Measurements from ENCODE around the gene TXLNG. TPM values are rescaled to one million over a fixed set of nuclear protein-coding genes. Genes with fewer than 3 reads are reported as not detected.

Gene TXLNG
- total and polyA plus RNA-seq, 2 of the 13 experiments (the other 11 are each of a cell fraction or from before 2014, with no cell fraction given), result 13.1 to 15.5 TPM

DNA sequence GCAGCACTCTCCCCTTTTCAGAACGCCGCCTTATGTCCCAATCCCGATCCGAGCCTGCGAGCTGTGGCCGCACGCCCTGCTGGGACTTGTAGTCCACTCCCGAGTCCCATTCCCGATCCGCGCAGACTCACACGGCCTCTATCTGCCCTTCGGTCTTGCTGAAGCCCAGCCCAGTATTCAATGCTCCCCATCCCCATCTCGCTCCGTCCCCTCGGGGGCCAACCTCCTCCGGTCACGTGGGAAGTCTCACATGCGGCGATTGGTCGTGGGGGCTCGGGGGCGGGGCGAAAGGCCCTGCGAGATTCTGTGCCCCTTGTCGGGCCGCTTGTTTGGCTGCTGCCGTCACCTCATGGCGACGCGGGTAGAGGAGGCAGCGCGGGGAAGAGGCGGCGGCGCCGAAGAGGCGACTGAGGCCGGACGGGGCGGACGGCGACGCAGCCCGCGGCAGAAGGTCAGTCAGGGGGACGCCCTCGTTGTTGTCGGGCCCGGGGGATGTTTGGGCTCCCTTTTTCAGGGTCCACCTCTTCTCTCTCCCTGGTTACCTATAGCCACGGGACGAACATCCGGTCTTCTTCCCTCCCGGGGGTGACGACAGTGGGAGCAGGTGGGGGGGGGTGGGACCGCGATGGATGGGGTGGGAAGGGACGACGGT lies at the start of gene TXLNG (continued):
- TF ChIP-seq, protein P1, sequence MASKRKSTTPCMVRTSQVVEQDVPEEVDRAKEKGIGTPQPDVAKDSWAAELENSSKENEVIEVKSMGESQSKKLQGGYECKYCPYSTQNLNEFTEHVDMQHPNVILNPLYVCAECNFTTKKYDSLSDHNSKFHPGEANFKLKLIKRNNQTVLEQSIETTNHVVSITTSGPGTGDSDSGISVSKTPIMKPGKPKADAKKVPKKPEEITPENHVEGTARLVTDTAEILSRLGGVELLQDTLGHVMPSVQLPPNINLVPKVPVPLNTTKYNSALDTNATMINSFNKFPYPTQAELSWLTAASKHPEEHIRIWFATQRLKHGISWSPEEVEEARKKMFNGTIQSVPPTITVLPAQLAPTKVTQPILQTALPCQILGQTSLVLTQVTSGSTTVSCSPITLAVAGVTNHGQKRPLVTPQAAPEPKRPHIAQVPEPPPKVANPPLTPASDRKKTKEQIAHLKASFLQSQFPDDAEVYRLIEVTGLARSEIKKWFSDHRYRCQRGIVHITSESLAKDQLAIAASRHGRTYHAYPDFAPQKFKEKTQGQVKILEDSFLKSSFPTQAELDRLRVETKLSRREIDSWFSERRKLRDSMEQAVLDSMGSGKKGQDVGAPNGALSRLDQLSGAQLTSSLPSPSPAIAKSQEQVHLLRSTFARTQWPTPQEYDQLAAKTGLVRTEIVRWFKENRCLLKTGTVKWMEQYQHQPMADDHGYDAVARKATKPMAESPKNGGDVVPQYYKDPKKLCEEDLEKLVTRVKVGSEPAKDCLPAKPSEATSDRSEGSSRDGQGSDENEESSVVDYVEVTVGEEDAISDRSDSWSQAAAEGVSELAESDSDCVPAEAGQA (IDR thresholded peaks at IDR 0.05; ENCODE audit: low read depth), result 0 out of 2 replicates have a peak, but pooled peaks have one; percentile 39
- TF ChIP-seq, protein P1 (CRISPR knock-in tag; IDR thresholded peaks at IDR 0.05; ENCODE audit: borderline replicate concordance), result no peak
- TF ChIP-seq, protein P2, sequence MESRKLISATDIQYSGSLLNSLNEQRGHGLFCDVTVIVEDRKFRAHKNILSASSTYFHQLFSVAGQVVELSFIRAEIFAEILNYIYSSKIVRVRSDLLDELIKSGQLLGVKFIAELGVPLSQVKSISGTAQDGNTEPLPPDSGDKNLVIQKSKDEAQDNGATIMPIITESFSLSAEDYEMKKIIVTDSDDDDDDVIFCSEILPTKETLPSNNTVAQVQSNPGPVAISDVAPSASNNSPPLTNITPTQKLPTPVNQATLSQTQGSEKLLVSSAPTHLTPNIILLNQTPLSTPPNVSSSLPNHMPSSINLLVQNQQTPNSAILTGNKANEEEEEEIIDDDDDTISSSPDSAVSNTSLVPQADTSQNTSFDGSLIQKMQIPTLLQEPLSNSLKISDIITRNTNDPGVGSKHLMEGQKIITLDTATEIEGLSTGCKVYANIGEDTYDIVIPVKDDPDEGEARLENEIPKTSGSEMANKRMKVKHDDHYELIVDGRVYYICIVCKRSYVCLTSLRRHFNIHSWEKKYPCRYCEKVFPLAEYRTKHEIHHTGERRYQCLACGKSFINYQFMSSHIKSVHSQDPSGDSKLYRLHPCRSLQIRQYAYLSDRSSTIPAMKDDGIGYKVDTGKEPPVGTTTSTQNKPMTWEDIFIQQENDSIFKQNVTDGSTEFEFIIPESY (CRISPR knock-in tag; IDR thresholded peaks at IDR 0.05), result no peak
- TF ChIP-seq YEATS4 (CRISPR knock-in tag; IDR thresholded peaks at IDR 0.05; ENCODE audit: borderline replicate concordance) (no peak), ZNF292 (CRISPR knock-in tag; IDR thresholded peaks at IDR 0.05; ENCODE audit: borderline replicate concordance, low read depth) (no peak), ZNF792 (CRISPR knock-in tag; IDR thresholded peaks at IDR 0.05) (no peak), POLR2AphosphoS5 (IDR thresholded peaks at IDR 0.05; ENCODE audit: low read depth, low read length) (peak; percentile 75), ZFY (CRISPR knock-in tag; IDR thresholded peaks at IDR 0.05) (peak; percentile 50; the same call in 1 of the 2 replicates), KMT2B (CRISPR knock-in tag; IDR thresholded peaks at IDR 0.05) (peak; percentile 48), FOXA3 (CRISPR knock-in tag; IDR thresholded peaks at IDR 0.05) (0 out of 2 replicates have a peak, but pooled peaks have one; percentile 12), KDM2A (CRISPR knock-in tag; IDR thresholded peaks at IDR 0.05; ENCODE audit: borderline replicate concordance, low read depth) (peak; percentile 74; the same call in 1 of the 2 replicates), ZNF143 (CRISPR knock-in tag; IDR thresholded peaks at IDR 0.05) (peak; percentile 92), ATF7-NPFF (CRISPR knock-in tag; IDR thresholded peaks at IDR 0.05; ENCODE audit: low read depth) (peak; percentile 13; the same call in 1 of the 2 replicates), CEBPG (CRISPR knock-in tag; IDR thresholded peaks at IDR 0.05) (peak; percentile 62), ZKSCAN5 (CRISPR knock-in tag; IDR thresholded peaks at IDR 0.05) (no peak)
- TF ChIP-seq, protein P3, sequence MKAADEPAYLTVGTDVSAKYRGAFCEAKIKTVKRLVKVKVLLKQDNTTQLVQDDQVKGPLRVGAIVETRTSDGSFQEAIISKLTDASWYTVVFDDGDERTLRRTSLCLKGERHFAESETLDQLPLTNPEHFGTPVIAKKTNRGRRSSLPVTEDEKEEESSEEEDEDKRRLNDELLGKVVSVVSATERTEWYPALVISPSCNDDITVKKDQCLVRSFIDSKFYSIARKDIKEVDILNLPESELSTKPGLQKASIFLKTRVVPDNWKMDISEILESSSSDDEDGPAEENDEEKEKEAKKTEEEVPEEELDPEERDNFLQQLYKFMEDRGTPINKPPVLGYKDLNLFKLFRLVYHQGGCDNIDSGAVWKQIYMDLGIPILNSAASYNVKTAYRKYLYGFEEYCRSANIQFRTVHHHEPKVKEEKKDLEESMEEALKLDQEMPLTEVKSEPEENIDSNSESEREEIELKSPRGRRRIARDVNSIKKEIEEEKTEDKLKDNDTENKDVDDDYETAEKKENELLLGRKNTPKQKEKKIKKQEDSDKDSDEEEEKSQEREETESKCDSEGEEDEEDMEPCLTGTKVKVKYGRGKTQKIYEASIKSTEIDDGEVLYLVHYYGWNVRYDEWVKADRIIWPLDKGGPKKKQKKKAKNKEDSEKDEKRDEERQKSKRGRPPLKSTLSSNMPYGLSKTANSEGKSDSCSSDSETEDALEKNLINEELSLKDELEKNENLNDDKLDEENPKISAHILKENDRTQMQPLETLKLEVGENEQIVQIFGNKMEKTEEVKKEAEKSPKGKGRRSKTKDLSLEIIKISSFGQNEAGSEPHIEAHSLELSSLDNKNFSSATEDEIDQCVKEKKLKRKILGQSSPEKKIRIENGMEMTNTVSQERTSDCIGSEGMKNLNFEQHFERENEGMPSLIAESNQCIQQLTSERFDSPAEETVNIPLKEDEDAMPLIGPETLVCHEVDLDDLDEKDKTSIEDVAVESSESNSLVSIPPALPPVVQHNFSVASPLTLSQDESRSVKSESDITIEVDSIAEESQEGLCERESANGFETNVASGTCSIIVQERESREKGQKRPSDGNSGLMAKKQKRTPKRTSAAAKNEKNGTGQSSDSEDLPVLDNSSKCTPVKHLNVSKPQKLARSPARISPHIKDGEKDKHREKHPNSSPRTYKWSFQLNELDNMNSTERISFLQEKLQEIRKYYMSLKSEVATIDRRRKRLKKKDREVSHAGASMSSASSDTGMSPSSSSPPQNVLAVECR (CRISPR knock-in tag; IDR thresholded peaks at IDR 0.05; ENCODE audit: borderline replicate concordance), result peak; percentile 61; the same call in 1 of the 2 replicates
